Activated T-helper 1 cell treated with Interleukin-2 at 50 U/mL for 16 hours (primary cell): ENCODE measurements around the gene INPP5A.
"Not testable (repeated sequence)": the region's sequence is repeated elsewhere in the genome, so short reads cannot be mapped to it uniquely, and the experiment has no call there.

Experiments
- DNase-seq: peaks from one replicate; pipeline ENCODE4 v3.0.0-alpha.2; 2020; ENCODE audit warnings: low read depth

INPP5A gene

GRCh38 chr10:132564249-132564605 is 26.6 kb downstream of the INPP5A start:
- DNase-seq = no peak

GRCh38 chr10:132564690-132565089 is 27.1 kb downstream of the INPP5A start:
- no peak for DNase-seq

- no peak for DNase-seq
These were observed 28.1 kb downstream of the INPP5A start for GRCh38 chr10:132565516-132566209.

GRCh38 chr10:132566892-132567291 is 29.3 kb downstream of the INPP5A start:
- DNase-seq = no peak

GRCh38 chr10:132570265-132570664 is 32.7 kb downstream of the INPP5A start:
- DNase-seq = no peak

- no peak for DNase-seq
These were observed 33.4 kb downstream of the INPP5A start for GRCh38 chr10:132570771-132571649.

GRCh38 chr10:132571650-132572544 is 34.3 kb downstream of the INPP5A start:
- peak; percentile 49 for DNase-seq

GRCh38 chr10:132572545-132572937 is 35.0 kb downstream of the INPP5A start:
- DNase-seq = no peak

GRCh38 chr10:132572946-132573345 is 35.4 kb downstream of the INPP5A start:
- not testable (repeated sequence) for DNase-seq

GRCh38 chr10:132574288-132574687 is 36.7 kb downstream of the INPP5A start:
- DNase-seq = no peak

- DNase-seq = no peak
These were observed 37.3 kb downstream of the INPP5A start for GRCh38 chr10:132574783-132575319.

GRCh38 chr10:132575320-132576201 is 38.0 kb downstream of the INPP5A start:
- no peak for DNase-seq

- DNase-seq = no peak
These were observed 39.2 kb downstream of the INPP5A start for GRCh38 chr10:132576671-132577349.

- no peak for DNase-seq
These were observed 39.9 kb downstream of the INPP5A start for GRCh38 chr10:132577350-132578003.

- no peak for DNase-seq
These were observed 40.8 kb downstream of the INPP5A start for GRCh38 chr10:132578287-132578951.

- DNase-seq = no peak
These were observed 41.7 kb downstream of the INPP5A start for GRCh38 chr10:132579027-132579859.

- DNase-seq = no peak
These were observed 42.6 kb downstream of the INPP5A start for GRCh38 chr10:132580143-132580542.

GRCh38 chr10:132580617-132581016 is 43.0 kb downstream of the INPP5A start:
- no peak for DNase-seq
